Measurements from ENCODE around the gene SYNE1. TPM values are rescaled to one million over a fixed set of nuclear protein-coding genes. Genes with fewer than 3 reads are reported as not detected.

SYNE1 gene
- total RNA-seq, 1 donor from 2014 or later, result 12.7 TPM

DNA sequence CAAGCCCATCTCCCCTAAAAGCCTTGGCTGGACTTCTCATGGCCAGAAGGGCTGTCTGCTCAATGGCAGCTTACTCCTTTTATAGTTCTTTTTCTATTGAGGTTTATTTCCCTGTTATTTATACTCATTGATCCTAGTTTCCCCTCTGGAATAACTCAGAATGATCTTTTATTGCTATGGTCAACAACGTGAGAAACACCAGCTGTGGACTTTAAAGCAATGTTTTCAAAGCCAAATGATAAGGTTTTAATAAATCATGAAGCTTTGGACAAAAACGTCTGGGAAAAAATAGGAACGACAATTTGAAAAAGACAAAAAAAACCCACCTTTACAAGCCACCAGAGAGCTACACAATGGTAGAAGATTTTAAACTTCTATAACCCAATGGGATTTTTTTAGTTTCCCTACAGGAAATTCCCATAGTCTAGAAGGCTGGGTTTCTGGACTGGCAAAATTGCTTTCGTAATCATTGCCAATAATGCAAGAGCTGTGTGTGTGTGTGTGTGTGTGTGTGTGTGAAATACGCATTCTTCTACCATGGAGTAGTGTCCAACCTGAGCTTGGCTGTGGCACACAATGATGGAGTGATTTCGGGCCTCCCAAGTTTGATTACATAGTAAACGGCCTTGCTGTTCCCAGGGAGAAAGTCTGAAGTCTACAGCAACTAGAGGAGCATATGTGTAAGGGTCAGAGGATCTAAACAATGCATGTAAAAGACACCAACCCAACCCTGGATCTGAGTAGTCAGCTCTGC, 396.0 kb downstream of the SYNE1 start:
- Mint-ChIP-seq H3K9me3 (ENCODE audit: unreplicated experiment) (no peaks in the 10 kb centered on the region), H3K4me1 (ENCODE audit: unreplicated experiment) (peaks cover 3% of the 10 kb centered on the region), H3K27me3 (ENCODE audit: unreplicated experiment) (no peaks in the 10 kb centered on the region), H3K27ac (ENCODE audit: unreplicated experiment) (no peak overlapping the region), H3K36me3 (ENCODE audit: low read depth, unreplicated experiment) (peaks cover 11% of the 10 kb centered on the region), H3K4me3 (ENCODE audit: unreplicated experiment) (peak overlapping the region; percentile 37)
- TF ChIP-seq, protein P1, sequence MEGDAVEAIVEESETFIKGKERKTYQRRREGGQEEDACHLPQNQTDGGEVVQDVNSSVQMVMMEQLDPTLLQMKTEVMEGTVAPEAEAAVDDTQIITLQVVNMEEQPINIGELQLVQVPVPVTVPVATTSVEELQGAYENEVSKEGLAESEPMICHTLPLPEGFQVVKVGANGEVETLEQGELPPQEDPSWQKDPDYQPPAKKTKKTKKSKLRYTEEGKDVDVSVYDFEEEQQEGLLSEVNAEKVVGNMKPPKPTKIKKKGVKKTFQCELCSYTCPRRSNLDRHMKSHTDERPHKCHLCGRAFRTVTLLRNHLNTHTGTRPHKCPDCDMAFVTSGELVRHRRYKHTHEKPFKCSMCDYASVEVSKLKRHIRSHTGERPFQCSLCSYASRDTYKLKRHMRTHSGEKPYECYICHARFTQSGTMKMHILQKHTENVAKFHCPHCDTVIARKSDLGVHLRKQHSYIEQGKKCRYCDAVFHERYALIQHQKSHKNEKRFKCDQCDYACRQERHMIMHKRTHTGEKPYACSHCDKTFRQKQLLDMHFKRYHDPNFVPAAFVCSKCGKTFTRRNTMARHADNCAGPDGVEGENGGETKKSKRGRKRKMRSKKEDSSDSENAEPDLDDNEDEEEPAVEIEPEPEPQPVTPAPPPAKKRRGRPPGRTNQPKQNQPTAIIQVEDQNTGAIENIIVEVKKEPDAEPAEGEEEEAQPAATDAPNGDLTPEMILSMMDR (IDR thresholded peaks at IDR 0.05; ENCODE audit: unreplicated experiment), result no peak
- no peak for DNase-seq (ENCODE audit: low spot score)

DNA sequence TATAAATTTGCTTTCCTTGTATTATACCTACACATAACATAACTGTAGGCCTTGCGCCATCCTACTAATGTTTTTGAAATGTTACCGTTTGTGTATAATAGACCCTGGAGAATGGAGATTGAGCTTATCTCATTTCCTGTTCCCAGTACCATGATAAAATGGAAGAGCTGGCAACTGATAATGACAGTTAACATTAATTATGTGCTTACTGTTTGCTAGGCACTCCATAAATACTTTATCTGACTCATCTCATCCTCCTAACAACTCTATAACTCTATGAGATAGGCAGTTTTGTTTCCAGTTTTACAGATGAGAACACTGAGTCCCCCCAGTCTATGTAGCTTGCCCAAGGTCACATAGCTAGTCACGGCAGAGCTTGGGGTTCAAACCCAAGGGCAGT, 396.7 kb downstream of the SYNE1 start:
- Mint-ChIP-seq H3K9me3 (ENCODE audit: unreplicated experiment) (no peaks in the 10 kb centered on the region), H3K27me3 (ENCODE audit: unreplicated experiment) (no peaks in the 10 kb centered on the region), H3K4me1 (ENCODE audit: unreplicated experiment) (peaks cover 3% of the 10 kb centered on the region), H3K4me3 (ENCODE audit: unreplicated experiment) (no peak overlapping the region), H3K27ac (ENCODE audit: unreplicated experiment) (no peak overlapping the region), H3K36me3 (ENCODE audit: low read depth, unreplicated experiment) (peaks cover 11% of the 10 kb centered on the region)
- TF ChIP-seq, protein P1 (IDR thresholded peaks at IDR 0.05; ENCODE audit: unreplicated experiment), result no peak
- no peak for DNase-seq (ENCODE audit: low spot score)

DNA sequence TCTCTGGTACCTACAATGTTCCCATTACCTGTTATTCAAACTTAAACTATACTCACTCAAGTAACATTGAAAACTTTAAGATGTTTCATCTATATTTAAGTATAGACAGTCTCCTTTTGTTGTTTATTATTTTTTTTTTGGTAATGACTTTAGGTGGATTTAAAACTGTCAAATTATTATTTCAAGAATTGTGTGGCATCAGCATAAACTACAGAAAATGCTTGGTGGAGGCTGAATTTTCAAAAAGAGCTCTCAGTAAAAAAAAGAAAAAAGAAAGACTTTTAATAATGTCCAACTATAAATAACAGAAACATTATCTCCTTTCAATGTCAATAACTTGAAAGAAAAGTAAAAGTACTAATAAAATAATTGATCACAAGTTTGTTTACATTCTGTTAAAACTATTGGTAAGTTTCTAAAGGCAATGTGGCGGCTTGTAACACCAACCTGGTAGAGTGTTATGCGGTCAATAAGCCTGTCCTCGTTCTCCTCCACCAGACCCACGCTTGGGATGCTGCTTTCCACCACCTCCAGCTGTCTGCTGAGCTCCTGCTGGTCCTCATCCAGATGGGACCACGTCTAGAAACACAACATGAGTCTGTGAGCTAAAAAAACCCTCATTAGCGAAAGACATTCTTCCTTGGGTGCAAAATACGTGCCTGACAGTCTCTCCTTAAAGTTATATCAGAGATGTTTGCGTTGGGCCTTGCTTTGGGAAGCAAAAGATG, 400.6 kb downstream of the SYNE1 start:
- TF ChIP-seq, protein P1 (IDR thresholded peaks at IDR 0.05; ENCODE audit: unreplicated experiment), result no peak
- peaks cover 12% of the 10 kb centered on the region for H3K4me1 Mint-ChIP-seq (ENCODE audit: unreplicated experiment)
- H3K27me3 Mint-ChIP-seq (ENCODE audit: unreplicated experiment), result no peaks in the 10 kb centered on the region
- H3K9me3 Mint-ChIP-seq (ENCODE audit: unreplicated experiment), result no peaks in the 10 kb centered on the region
- DNase-seq (ENCODE audit: low spot score), result no peak
- H3K4me3 Mint-ChIP-seq (ENCODE audit: unreplicated experiment), result no peak overlapping the region
- peaks cover 11% of the 10 kb centered on the region for H3K36me3 Mint-ChIP-seq (ENCODE audit: low read depth, unreplicated experiment)
- no peak overlapping the region for H3K27ac Mint-ChIP-seq (ENCODE audit: unreplicated experiment)

DNA sequence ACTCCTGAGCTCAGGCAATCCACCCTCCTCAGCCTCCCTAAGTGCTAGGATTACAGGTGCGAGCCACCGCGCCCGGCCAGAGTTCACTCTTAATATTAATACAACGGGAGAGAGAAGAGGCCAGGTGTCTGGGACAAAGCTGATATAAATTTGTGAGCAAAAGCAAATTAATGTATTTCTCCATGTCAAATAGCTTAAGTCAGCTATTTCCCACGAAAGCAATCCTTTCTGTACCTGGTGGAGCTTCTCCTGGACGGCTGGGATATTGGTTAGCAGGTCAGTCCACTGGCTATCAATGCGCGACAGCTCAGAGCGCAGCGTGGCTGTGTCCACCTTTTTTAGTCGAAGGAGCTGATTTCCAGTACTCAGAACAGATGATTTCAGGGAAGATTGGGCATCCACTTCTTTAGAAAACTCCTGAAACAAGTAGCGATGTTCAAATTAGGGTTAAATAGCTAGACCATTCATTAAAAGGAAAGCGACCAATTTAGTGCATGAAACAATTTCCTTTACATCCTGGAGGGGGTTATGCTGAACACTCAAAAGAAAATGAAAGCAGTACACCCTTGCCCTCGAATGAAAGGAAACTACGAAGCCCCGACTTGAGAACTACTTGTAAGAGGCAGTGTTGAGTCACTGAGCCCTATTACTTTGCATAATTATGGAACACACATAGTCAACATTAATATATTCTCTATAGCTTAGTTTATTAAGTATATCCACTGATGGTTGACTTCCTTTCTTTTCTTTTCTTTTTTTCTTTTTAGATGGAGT, 403.4 kb downstream of the SYNE1 start:
- Mint-ChIP-seq H3K27me3 (ENCODE audit: unreplicated experiment) (no peaks in the 10 kb centered on the region), H3K36me3 (ENCODE audit: low read depth, unreplicated experiment) (peaks cover 2% of the 10 kb centered on the region), H3K4me3 (ENCODE audit: unreplicated experiment) (no peak overlapping the region), H3K9me3 (ENCODE audit: unreplicated experiment) (no peaks in the 10 kb centered on the region), H3K27ac (ENCODE audit: unreplicated experiment) (peak overlapping the region; percentile 91), H3K4me1 (ENCODE audit: unreplicated experiment) (peaks cover 12% of the 10 kb centered on the region)
- TF ChIP-seq, protein P1 (IDR thresholded peaks at IDR 0.05; ENCODE audit: unreplicated experiment), result no peak
- no peak for DNase-seq (ENCODE audit: low spot score)

Measured in endothelial cell (in vitro differentiated cells).